Activated T-helper 1 cell treated with anti-CD3 and anti-CD28 coated beads, Interleukin-2, amount 50 U/mL, for 16 hours (primary cell): ENCODE data around the gene ANO10.

ENCODE experiments used
- DNase-seq, 2 donors: peaks; one replicate each; pipeline ENCODE4 v3.0.0-alpha.2; 2020; ENCODE audit warnings: low read depth in 1 of 2, low spot score in 1 of 2

The ANO10 gene

GRCh38 chr3:43326891-43327581 is 294.8 kb downstream of the ANO10 start:
- DNase-seq, result no peak

GRCh38 chr3:43323541-43323940 is 298.3 kb downstream of the ANO10 start:
- no peak for DNase-seq

- no peak for DNase-seq
These were observed 301.5 kb downstream of the ANO10 start for GRCh38 chr3:43320288-43320687.

- DNase-seq, result no peak
These were observed 302.0 kb downstream of the ANO10 start for GRCh38 chr3:43319794-43320193.

- no peak for DNase-seq
These were observed 302.4 kb downstream of the ANO10 start for GRCh38 chr3:43319376-43319775.

- DNase-seq, result no peak
These were observed 304.1 kb downstream of the ANO10 start for GRCh38 chr3:43317461-43318316.

- DNase-seq, result no peak
These were observed 304.9 kb downstream of the ANO10 start for GRCh38 chr3:43316783-43317460.
